Measurements from ENCODE around the gene OR13A1.
"Not testable (repeated sequence)": the region's sequence is repeated elsewhere in the genome, so short reads cannot be mapped to it uniquely, and the experiment has no call there.

OR13A1 gene

GRCh38 chr10:45347464-45347863, 32.1 kb upstream of the OR13A1 start:
- H3K4me1 ChIP-seq; H3K4me2 ChIP-seq (ENCODE audit: low read length); H3K27ac ChIP-seq; H2AFZ ChIP-seq; H3K79me2 ChIP-seq; H3K9me3 ChIP-seq (ENCODE audit: control insufficient read depth, low read length); H3K27me3 ChIP-seq (ENCODE audit: control insufficient read depth, insufficient read depth, low read length); H3K36me3 ChIP-seq (ENCODE audit: control insufficient read depth, insufficient read depth, low read length); H3K4me3 ChIP-seq (ENCODE audit: low read depth, low read length); H3K9ac ChIP-seq: not testable (repeated sequence)

DNA sequence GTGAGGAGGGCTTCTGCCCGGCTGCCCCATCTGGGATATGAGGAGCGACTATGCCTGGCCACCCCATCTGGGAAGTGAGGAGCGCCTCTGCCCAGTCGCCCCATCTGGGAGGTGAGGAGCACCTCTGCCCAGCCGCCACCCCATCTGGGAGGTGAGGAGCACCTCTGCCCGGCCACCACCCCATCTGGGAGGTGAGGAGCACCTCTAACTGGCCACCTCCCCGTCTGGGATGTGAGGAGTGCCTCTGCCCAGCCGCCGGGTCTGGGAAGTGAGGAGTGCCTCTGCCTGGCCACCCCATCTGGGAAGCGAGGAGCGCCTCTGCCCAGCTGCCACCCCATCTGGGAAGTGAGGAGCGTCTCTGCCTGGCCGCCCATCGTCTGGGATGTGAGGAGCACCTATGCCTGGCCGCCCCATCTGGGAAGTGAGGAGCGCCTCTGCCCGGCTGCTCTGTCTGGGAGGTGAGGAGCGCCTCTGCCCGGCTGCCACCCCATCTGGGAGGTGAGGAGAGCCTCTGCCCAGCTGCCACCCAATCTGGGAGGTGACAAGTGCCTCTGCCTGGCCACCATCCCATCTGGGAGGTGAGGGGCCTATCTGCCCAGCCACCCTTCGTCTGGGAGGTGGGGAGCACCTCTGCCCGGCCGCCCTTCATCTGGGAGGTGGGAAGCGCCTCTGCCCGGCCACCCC, 31.4 kb upstream of the OR13A1 start:
- H3K9ac ChIP-seq; H3K36me3 ChIP-seq (ENCODE audit: control insufficient read depth, insufficient read depth, low read length); H3K27ac ChIP-seq; H3K9me3 ChIP-seq (ENCODE audit: control insufficient read depth, low read length); H3K27me3 ChIP-seq (ENCODE audit: control insufficient read depth, insufficient read depth, low read length); H3K79me2 ChIP-seq; H3K4me2 ChIP-seq (ENCODE audit: low read length); H2AFZ ChIP-seq; H3K4me3 ChIP-seq (ENCODE audit: low read depth, low read length); H3K4me1 ChIP-seq: not testable (repeated sequence)

DNA sequence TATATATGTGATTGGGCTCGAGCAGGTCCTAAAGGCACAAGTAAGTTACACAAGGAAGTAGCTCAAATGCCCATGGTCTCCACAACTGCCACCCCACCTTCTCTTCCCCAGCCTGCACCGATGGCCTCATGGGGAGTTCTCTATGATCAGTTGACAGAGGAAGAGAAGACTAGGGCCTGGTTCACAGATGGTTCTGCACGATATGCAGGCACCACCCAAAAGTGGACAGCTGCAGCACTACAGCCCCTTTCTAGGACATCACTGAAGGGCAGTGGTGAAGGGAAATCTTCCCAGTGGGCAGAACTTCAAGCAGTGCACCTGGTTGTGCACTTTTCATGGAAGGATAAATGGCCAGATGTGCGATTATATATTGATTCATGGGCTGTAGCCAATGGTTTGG, 25.0 kb upstream of the OR13A1 start:
- not testable (repeated sequence) for H3K27ac ChIP-seq; H3K4me3 ChIP-seq (ENCODE audit: low read depth, low read length); H3K4me1 ChIP-seq; H3K27me3 ChIP-seq (ENCODE audit: control insufficient read depth, insufficient read depth, low read length); H2AFZ ChIP-seq; H3K9ac ChIP-seq; H3K79me2 ChIP-seq; H3K36me3 ChIP-seq (ENCODE audit: control insufficient read depth, insufficient read depth, low read length); H3K9me3 ChIP-seq (ENCODE audit: control insufficient read depth, low read length); H3K4me2 ChIP-seq (ENCODE audit: low read length)

DNA sequence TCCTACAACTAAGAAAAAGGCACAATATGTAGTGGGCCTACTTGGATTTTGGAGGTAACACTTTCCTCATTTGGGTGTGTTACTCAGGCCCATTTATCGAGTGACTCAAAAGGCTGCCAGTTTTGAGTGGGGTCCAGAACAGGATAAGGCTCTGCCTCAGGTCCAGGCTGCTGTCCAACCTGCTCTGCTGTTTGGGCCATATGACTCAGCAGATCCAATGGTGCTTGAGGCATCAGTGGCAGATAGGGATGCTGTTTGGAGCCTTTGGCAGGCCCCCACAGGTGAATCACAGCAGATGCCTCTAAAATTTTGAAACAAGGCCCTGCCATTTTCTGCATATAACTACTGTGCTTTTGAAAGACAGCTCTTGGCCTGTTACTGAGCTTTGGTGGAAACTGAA, 24.5 kb upstream of the OR13A1 start:
- no peak overlapping the region for H3K9ac ChIP-seq
- H3K4me2 ChIP-seq (ENCODE audit: low read length) = no peak overlapping the region
- no peak overlapping the region for H2AFZ ChIP-seq

GRCh38 chr10:45331824-45332223, 16.4 kb upstream of the OR13A1 start:
- H3K4me3 ChIP-seq (ENCODE audit: low read depth, low read length); H3K9ac ChIP-seq; H3K27me3 ChIP-seq (ENCODE audit: control insufficient read depth, insufficient read depth, low read length); H3K9me3 ChIP-seq (ENCODE audit: control insufficient read depth, low read length); H3K79me2 ChIP-seq; H3K4me1 ChIP-seq; H3K4me2 ChIP-seq (ENCODE audit: low read length); H3K27ac ChIP-seq; H2AFZ ChIP-seq; H3K36me3 ChIP-seq (ENCODE audit: control insufficient read depth, insufficient read depth, low read length): not testable (repeated sequence)

More for the DNA sequence above, 24.5 kb upstream of the OR13A1 start:
- Histone ChIP-seq H3K36me3 (ENCODE audit: control insufficient read depth, insufficient read depth, low read length) (no peaks in the 10 kb centered on the region), H3K9me3 (ENCODE audit: control insufficient read depth, low read length) (no peaks in the 10 kb centered on the region), H3K27ac (no peak overlapping the region), H3K27me3 (ENCODE audit: control insufficient read depth, insufficient read depth, low read length) (peaks cover 3% of the 10 kb centered on the region), H3K79me2 (no peaks in the 10 kb centered on the region), H3K4me1 (no peaks in the 10 kb centered on the region), H3K4me3 (ENCODE audit: low read depth, low read length) (no peak overlapping the region)
- TF ChIP-seq CTCF (IDR thresholded peaks at IDR 0.05) = no peak

- not testable (repeated sequence) for H3K4me1 ChIP-seq; H3K4me2 ChIP-seq (ENCODE audit: low read length); H2AFZ ChIP-seq; H3K27me3 ChIP-seq (ENCODE audit: control insufficient read depth, insufficient read depth, low read length); H3K27ac ChIP-seq; H3K79me2 ChIP-seq; H3K9ac ChIP-seq; H3K4me3 ChIP-seq (ENCODE audit: low read depth, low read length); H3K36me3 ChIP-seq (ENCODE audit: control insufficient read depth, insufficient read depth, low read length); H3K9me3 ChIP-seq (ENCODE audit: control insufficient read depth, low read length)
Observed at GRCh38 chr10:45326864-45327263, 11.5 kb upstream of the OR13A1 start.

- Histone ChIP-seq H2AFZ (no peak overlapping the region), H3K79me2 (no peaks in the 10 kb centered on the region), H3K36me3 (ENCODE audit: control insufficient read depth, insufficient read depth, low read length) (no peaks in the 10 kb centered on the region), H3K27me3 (ENCODE audit: control insufficient read depth, insufficient read depth, low read length) (no peaks in the 10 kb centered on the region), H3K4me2 (ENCODE audit: low read length) (no peak overlapping the region), H3K4me1 (no peaks in the 10 kb centered on the region), H3K4me3 (ENCODE audit: low read depth, low read length) (no peak overlapping the region), H3K27ac (no peak overlapping the region), H3K9me3 (ENCODE audit: control insufficient read depth, low read length) (no peaks in the 10 kb centered on the region), H3K9ac (no peak overlapping the region)
- TF ChIP-seq CTCF (IDR thresholded peaks at IDR 0.05) = no peak
Observed at GRCh38 chr10:45325116-45325515, 9.7 kb upstream of the OR13A1 start.

Measured in parathyroid adenoma (tissue), 2 donors.